Ascending aorta (tissue), 2 donors: Measurements from ENCODE around the gene VEPH1. TPM values are rescaled to one million over a fixed set of nuclear protein-coding genes. Genes with fewer than 3 reads are reported as not detected.
A peak's percentile ranks its signal among the peaks of the same experiment; 100 is the strongest.

ENCODE experiments used
- DNase-seq, 2 donors: peaks; one replicate each; pipeline ENCODE4 v3.0.0-alpha.2; 2019; ENCODE audit warnings: low spot score in 2 of 2
- H3K27ac ChIP-seq, 2 donors: fragments of 200-600 bp; sonication (generic); one replicate each; pipeline ENCODE4 v1.5.1; 2016 to 2017; ENCODE audit warnings: mild to moderate bottlenecking in 1 of 2
- H3K27me3 ChIP-seq: fragments of 200-600 bp; sonication (generic); one replicate; pipeline ENCODE4 v1.5.1; 2017
- H3K36me3 ChIP-seq, 2 donors: fragments of 200-600 bp; sonication (generic); one replicate each; pipeline ENCODE4 v1.5.1; 2016
- H3K4me1 ChIP-seq, 2 donors: fragments of 200-600 bp; sonication (generic); one replicate each; pipeline ENCODE4 v1.5.1; 2016 to 2017; ENCODE audit warnings: mild to moderate bottlenecking in 1 of 2
- H3K4me3 ChIP-seq, 2 donors: fragments of 200-600 bp; sonication (generic); one replicate each; pipeline ENCODE4 v1.5.1; 2016 to 2017; ENCODE audit warnings: mild to moderate bottlenecking in 1 of 2
- H3K9me3 ChIP-seq, 2 donors: fragments of 200-600 bp; sonication (generic); one replicate each; pipeline ENCODE4 v1.5.1; 2016
- CTCF ChIP-seq, 3 experiments: fragments of 200-600 bp in 2 of 3; fragments of 450-650 bp in 1 of 3; sonication (generic) in 2 of 3; IDR thresholded peaks; one replicate each; pipeline ENCODE4 v1.5.1; 2016 to 2019; ENCODE audit warnings: antibody characterized with exemption in 3 of 3, mild to moderate bottlenecking in 1 of 3, moderate library complexity in 1 of 3
- intact Hi-C: fragments of 100-400 bp; cut with DNase I; formaldehyde crosslinking; loops from one replicate; pipeline ENCODE4 v1.15.1; 2023
- total RNA-seq: library from RNA; depleted of rRNA; stranded (reverse); fragments of >200 nt; gene quantifications from one replicate; pipeline ENCODE4 v1.1.0, GENCODE V29; 2016

VEPH1 gene
- total RNA-seq, 1 donor from 2014 or later = 2.2 TPM

GRCh38 chr3:157442729-157443128, 60.5 kb downstream of the VEPH1 start:
- no peak overlapping the region for H3K27ac ChIP-seq
- H3K36me3 ChIP-seq = no peaks in the 10 kb centered on the region
- no peak for DNase-seq
- no peaks in the 10 kb centered on the region for H3K4me1 ChIP-seq
- no peak overlapping the region for H3K4me3 ChIP-seq
- no peak for TF ChIP-seq CTCF (IDR thresholded peaks at IDR 0.05)
- no peaks in the 10 kb centered on the region for H3K9me3 ChIP-seq
- H3K27me3 ChIP-seq = no peaks in the 10 kb centered on the region
- intact Hi-C loops = no loop called here

- no peak for DNase-seq
- Histone ChIP-seq H3K4me3 (no peak overlapping the region), H3K27me3 (no peaks in the 10 kb centered on the region), H3K9me3 (no peaks in the 10 kb centered on the region), H3K4me1 (no peaks in the 10 kb centered on the region), H3K36me3 (no peaks in the 10 kb centered on the region), H3K27ac (no peak overlapping the region)
- intact Hi-C loops = no loop called here
- no peak for TF ChIP-seq CTCF (IDR thresholded peaks at IDR 0.05)
These were observed 62.1 kb downstream of the VEPH1 start for GRCh38 chr3:157441102-157441624.

GRCh38 chr3:157438194-157438730, 65.0 kb downstream of the VEPH1 start:
- no peaks in the 10 kb centered on the region for H3K4me1 ChIP-seq
- H3K4me3 ChIP-seq = peak overlapping the region; percentile 70 to 76
- DNase-seq = no peak
- intact Hi-C loops = no loop called here
- H3K27me3 ChIP-seq = no peaks in the 10 kb centered on the region
- H3K9me3 ChIP-seq = no peaks in the 10 kb centered on the region
- no peak for TF ChIP-seq CTCF (IDR thresholded peaks at IDR 0.05)
- H3K36me3 ChIP-seq = no peaks in the 10 kb centered on the region
- no peak overlapping the region for H3K27ac ChIP-seq

GRCh38 chr3:157436583-157437291, 66.5 kb downstream of the VEPH1 start, which contains the start of gene PTX3:
TSS of gene PTX3 (plus strand) at chr3:157436850. CDS start at chr3:157436934, 84 bp downstream.
- no peaks in the 10 kb centered on the region for H3K27me3 ChIP-seq
- no peak within 1 kb of the TSS for H3K27ac ChIP-seq
- H3K4me1 ChIP-seq = no peaks in the 10 kb centered on the region
- H3K36me3 ChIP-seq = no peaks in the 10 kb centered on the region
- no peak for DNase-seq
- intact Hi-C loops = no loop called here
- H3K4me3 ChIP-seq = peak within 1 kb of the TSS; percentile 70 to 76
- H3K9me3 ChIP-seq = no peaks in the 10 kb centered on the region
- no peak for TF ChIP-seq CTCF (IDR thresholded peaks at IDR 0.05)

GRCh38 chr3:157429708-157430107, 73.5 kb downstream of the VEPH1 start:
- H3K4me3 ChIP-seq = no peak overlapping the region
- intact Hi-C loops = no loop called here
- DNase-seq = no peak
- no peaks in the 10 kb centered on the region for H3K27me3 ChIP-seq
- H3K36me3 ChIP-seq = no peaks in the 10 kb centered on the region
- TF ChIP-seq CTCF (IDR thresholded peaks at IDR 0.05) = no peak
- H3K9me3 ChIP-seq = no peaks in the 10 kb centered on the region
- H3K4me1 ChIP-seq = no peaks in the 10 kb centered on the region
- no peak overlapping the region for H3K27ac ChIP-seq
